ENCODE measurements around the gene CABCOCO1.
"Not testable (repeated sequence)": the region's sequence is repeated elsewhere in the genome, so short reads cannot be mapped to it uniquely, and the experiment has no call there.

The CABCOCO1 gene

GRCh38 chr10:61642676-61643075, 20.1 kb upstream of the CABCOCO1 start:
- DNase-seq (ENCODE audit: low read depth in 2 of 2) = no peak

- no peak for DNase-seq (ENCODE audit: low read depth in 2 of 2)
Measured at GRCh38 chr10:61643316-61643751, 19.4 kb upstream of the CABCOCO1 start.

DNA sequence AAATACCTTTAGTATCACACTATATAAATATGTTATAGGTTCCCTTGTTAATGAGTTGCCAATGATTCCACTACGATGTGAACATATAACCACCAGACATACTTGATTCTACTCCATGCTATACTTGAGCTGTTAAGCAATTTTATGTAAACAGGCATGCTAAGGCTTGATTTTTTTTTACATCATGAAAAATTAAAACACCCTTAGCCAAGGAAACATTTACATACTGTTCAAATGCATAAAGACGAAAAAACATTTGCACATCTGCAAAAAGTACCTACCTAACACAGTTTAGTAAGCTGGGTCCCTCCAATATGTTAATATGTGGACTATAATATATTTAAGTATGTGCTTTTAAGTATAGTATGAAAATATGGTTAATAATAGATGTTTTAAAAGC, 9.0 kb upstream of the CABCOCO1 start:
- DNase-seq (ENCODE audit: low read depth in 2 of 2) = no peak

DNA sequence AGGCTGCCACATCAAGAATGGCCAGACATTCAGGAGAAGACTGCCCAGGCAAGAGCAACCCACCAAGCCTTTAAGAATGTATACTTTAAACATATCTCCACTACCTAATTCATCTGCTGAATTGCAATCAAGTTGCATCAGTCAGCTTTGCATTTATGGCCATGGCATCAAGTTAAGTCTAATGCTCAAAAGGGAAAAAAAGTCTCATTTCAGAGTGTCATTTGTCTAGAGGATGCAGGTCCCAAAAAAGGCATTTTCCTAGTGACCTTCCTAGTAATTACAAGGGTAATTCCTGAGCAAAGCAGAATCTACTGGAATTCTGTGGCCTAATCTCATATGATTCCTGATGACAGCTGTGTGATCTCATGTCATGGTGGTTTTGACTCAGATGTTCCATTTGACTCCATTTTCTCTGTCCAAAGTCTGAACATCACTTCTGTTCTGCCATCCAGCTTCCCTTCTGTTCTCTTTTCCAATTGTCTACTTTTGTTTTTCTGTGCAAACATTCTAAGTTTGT, 7.3 kb upstream of the CABCOCO1 start:
- no peak for DNase-seq (ENCODE audit: low read depth in 2 of 2)

DNA sequence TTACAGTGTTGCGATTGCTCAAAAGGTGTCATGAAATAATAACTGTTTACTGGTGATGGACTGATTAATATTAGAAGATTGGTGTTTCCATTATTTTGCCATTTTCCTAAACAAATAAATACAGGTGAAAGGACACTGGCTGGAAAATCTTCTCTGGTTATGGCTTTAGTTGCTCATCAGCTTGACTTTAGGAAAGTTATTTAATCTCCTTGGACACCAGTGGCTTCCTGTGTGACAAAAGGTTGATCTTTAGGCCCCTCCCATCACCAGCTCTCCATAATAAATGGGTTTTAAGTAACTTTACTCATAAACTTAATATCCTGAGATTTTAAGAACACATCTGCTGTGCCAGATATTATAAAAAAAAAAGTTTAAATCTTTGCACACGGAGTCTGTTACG, 737 bp downstream of the CABCOCO1 start:
- DNase-seq (ENCODE audit: low read depth in 2 of 2) = no peak

DNA sequence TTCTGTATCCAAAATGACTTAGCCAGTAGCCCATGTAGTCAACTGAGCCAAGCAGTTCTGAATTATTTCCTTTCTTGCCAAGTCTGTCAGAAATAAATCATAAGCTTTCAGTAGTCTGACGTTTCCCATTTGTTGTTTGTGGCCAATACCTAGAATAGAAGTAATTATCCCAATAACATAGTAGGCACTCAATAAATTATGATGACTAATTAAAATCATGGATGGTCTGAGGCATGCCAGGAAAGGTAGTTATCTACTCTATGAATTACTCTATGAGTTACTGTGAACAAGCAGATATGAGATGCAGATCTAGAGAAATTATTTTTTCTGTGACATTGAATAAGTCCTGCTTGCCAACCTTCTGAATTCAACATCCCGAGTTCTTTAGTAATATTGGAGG, 2.3 kb downstream of the CABCOCO1 start:
- no peak for DNase-seq (ENCODE audit: low read depth in 2 of 2)

DNA sequence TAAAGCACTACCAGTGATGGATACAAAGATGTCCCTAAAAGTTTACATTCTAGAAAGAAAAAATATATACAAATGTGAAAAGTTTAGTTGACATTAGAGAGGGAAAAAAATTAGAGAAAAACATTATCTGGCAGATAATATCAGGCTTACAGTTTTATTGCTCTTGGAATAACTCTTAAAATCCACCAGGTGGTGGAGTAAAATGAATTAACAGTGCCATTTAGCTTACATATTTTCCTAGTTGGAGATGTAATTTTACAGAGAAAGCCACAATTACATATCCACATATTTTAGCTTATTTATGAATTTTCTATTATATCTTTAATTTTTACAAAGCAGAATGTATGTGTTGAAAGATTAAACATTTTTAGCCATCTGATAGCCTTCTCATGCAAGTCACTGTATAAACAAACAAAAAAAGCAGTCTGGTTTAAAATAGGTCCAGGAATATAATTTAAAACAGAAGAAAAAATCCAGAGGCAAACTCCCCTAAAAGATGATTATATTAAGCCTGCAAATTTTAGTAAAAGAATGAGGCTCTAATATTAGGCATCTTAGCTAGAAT, 6.5 kb downstream of the CABCOCO1 start:
- no peak for DNase-seq (ENCODE audit: low read depth in 2 of 2)

DNA sequence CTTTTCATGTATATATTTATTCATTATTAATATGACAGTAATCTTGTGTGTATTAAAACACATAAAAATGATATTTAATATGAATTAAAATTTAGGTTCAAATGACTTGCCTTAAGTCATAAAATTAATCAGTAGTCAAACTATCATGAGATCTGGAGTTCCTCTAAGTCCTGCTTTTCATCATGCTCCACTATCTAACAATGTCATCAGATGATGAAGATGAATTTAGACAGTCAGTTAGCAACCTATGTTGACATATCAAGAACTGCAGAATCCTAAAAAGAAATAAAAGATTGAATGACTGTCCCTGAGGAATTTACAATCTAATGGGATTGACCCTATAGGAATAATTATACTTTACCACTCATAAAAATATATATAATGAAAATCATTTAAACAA, 7.1 kb downstream of the CABCOCO1 start:
- DNase-seq (ENCODE audit: low read depth in 2 of 2) = no peak

- DNase-seq (ENCODE audit: low read depth in 2 of 2) = no peak
Measured at GRCh38 chr10:61673360-61673759, 10.6 kb downstream of the CABCOCO1 start.

GRCh38 chr10:61682323-61682722, 19.6 kb downstream of the CABCOCO1 start:
- DNase-seq (ENCODE audit: low read depth in 2 of 2) = no peak

GRCh38 chr10:61683319-61683718, 20.6 kb downstream of the CABCOCO1 start:
- no peak for DNase-seq (ENCODE audit: low read depth in 2 of 2)

- DNase-seq (ENCODE audit: low read depth in 2 of 2) = no peak
Measured at GRCh38 chr10:61684894-61685507, 22.3 kb downstream of the CABCOCO1 start.

DNA sequence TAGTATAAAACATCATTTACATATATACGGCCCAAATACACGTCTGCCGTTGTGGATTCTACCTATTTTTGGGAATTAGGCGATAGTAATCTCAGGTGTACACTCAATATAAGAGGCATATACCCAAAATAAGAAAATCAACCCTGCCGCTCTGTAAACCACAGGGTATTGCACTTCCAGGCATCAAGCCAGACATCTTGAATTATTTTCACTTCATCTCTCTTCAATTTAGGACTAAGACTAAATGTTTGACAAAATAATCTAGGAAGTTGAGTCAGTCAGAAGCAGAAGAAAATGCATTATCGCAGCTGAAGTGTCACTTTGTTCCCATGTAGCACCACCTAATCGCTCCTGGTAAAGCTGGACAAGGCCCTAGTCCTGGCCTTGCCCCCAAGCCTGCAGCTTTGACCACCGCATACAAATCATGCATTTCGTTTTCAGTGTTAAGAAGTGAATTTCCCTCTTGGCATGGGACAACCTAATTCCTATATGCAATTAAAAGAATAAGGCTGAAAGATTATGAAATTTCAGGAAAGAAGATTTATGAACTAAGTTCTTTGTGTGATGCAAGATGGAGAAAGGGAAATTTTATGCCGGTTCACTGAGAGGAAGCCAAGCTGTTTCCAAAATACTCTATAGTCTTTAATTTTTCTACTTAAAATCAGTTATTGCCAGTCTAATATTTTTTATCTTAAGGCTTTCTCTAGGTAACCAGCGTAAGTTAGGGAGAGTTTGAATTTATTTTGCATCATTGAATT, 26.0 kb downstream of the CABCOCO1 start:
- no peak for DNase-seq (ENCODE audit: low read depth in 2 of 2)

GRCh38 chr10:61691667-61692066, 28.9 kb downstream of the CABCOCO1 start:
- DNase-seq (ENCODE audit: low read depth in 2 of 2) = not testable (repeated sequence)

GRCh38 chr10:61692447-61693010, 29.8 kb downstream of the CABCOCO1 start:
- no peak for DNase-seq (ENCODE audit: low read depth in 2 of 2)

DNA sequence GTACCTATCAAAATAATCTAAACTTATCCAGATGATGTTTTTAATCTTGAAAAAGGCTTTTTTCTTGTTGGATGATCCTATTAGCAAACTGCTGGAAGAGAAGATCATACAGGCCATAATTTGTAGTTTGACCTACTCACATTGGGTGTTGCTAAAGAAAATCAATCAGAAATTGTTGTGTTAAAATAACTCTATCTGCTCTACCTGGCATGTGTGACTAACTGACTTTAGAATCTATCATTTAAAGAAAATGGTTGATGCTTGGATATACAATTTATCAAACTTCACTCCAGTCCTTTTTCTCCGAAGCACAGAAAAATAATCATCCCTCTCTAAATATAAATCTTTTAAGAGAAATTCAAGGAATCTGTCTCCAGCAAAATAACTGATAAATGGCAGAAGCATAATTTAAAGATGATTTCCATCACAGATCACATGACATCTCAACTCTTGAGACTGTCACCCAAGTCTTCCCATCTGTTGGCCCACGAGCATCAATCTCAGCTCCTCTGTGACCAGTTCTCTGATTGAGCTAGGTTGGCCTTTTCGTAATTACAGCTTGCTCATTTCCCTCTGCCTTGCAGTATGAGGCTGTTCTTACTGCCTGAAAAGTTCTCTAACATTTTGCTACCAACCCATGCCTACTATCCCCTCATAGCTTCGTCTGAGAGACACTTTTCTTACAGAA, 36.4 kb downstream of the CABCOCO1 start:
- DNase-seq (ENCODE audit: low read depth in 2 of 2) = no peak

DNA sequence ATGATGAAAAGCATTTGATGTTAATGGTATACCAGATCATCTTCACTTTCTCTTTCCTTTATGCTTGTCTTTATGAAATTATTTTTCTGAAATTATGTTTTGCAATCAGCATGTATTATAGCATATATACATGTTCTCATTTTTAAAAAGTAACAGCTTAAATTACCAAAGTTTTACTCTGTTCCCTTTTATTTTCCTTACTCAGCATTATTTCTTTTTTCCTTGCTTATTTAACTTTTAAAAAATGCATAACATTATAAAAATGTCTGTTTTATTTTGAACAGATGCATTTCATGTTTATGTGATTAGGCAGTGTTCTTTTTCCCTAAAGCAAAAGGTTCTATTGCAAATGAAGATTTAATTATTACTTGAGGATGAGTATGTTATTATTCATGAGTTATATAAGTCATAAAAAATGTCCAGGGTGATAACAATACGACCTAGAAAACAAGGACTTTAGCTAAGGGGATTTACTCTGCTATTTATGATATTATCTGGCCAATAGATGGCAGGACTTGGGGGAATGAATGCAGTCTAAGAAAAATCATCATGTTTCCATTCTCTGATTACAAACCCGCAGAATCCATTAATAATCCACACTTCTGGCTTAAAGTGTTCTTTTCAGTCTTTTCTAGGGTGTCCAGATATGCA, 38.5 kb downstream of the CABCOCO1 start:
- no peak for DNase-seq (ENCODE audit: low read depth in 2 of 2)

DNA sequence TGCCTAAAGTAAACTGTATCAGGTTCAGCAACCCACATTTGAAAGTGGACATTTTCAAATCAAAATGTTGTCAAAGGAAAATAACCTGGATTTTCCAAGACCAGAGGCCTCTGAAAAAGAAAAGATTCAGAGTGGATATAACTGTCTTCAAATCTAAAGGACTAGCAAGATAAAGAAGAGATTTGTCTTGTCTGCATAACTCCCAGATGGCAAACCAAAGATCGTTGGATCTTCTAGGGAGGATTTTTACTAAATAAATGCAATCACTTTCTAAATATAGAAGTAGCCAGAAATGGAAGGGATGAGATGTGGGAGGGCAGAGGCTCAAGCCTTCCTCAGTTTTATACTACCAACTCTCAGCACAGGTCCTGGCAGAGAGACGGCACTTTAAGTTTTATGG, 39.0 kb downstream of the CABCOCO1 start:
- no peak for DNase-seq (ENCODE audit: low read depth in 2 of 2)

DNA sequence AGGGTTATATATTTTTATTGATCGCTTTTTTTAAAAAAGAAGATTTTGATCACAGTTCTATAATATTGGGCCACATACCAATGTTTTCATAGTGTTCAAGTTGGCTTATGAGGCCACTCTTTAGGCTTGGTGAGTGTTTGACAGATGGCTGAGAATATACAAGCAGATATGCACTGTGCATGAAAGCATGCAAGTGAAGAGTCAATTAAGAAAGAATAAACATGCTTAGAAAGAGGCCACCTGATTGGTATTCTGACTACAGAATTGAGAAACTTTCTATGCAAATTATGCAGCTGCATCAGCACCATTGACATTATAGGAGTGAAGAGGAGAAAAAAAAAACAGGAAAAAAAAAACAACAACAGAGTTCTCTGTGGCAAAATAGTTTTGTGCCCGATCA, 39.9 kb downstream of the CABCOCO1 start:
- no peak for DNase-seq (ENCODE audit: low read depth in 2 of 2)

DNA sequence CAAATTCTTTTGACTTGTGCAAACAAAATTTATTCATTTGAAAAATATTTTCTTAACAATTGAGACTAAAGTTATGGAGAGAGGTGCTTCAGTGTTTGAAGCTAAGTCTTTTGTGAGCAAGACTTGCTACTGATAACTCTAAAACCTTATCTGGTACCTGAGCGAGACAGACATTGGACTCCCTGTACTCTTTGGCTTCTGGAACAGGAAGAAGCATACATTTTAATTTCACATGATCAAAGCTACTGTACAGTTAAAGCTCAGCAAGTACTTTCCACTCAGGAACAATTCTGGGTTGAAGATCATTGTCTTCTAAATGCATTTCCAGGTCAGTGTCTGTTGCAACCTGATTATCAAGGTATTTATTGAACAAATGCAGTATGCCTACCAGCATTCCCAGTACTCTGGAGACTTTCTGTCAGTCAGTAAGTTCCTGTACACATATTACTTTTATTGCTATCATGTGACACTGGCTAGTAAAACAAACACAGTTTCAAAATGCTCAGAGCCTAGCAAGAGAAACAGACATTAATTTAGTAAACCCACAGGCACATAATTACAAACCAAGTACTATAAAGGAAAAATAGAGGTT, 42.4 kb downstream of the CABCOCO1 start:
- DNase-seq (ENCODE audit: low read depth in 2 of 2) = no peak

DNA sequence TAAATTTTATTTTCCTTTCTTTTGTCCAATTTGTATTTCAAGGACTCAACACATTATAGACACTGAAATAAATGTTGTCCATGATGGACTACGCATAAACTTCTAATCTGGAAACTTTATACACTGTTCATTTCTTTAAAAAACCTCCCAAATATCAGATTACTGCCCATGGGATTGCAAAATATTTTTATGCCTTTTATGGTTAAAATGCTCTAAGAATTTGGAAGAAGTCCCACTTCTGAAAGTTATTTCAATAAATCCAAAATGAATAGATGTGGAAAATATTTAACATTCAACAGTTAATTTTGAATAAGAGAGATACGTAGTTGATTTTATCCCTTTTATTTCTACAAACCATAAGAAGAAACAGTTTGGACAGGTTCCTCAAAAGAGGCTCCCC, 46.1 kb downstream of the CABCOCO1 start:
- no peak for DNase-seq (ENCODE audit: low read depth in 2 of 2)

Data from stimulated activated CD8-positive, alpha-beta memory T cell treated with anti-CD3 and anti-CD28 coated beads, Interleukin-15, amount 100 ng/mL, for 4 hours (primary cell).